GM12865 (cell line): ENCODE results near the gene AKT2.

ENCODE experiments used
- DNase-seq: peaks from one replicate; pipeline ENCODE4 v3.0.0; 2010; ENCODE audit warnings: low read depth
- H3K4me3 ChIP-seq: 2 replicates; pipeline ENCODE4 v1.5.1; 2011; ENCODE audit warnings: mild to moderate bottlenecking, low read depth, low read length, control low read depth
- CTCF ChIP-seq: IDR thresholded peaks from 2 replicates; pipeline ENCODE4 v1.5.1; 2011; ENCODE audit warnings: low read length, control low read depth, low read depth, inconsistent platforms; ENCODE audit not compliant: insufficient read depth; ENCODE audit errors: missing control alignments

The AKT2 gene

DNA sequence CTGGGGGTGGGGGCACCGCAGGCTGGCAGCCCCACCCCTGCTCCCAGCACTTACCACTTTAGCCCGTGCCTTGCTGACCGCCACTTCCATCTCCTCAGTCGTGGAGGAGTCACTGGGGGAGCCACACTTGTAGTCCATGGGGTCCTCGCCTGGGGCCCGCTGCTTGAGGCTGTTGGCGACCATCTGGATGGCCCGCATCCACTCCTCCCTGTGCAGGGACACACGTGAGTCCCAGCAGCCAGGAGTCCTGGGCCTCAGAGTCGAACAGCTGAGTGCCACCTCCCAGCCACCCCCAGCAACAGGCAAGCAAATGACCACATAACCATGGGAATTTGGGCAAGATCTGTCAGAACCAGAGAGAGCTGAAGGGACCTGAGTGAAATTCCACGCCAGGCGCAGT lies 42.7 kb downstream of the AKT2 start:
- no peak for TF ChIP-seq CTCF
- H3K4me3 ChIP-seq = no peak overlapping the region

GRCh38 chr19:40241809-40242384 lies 43.2 kb downstream of the AKT2 start:
- TF ChIP-seq CTCF = no peak
- DNase-seq = no peak
- no peak overlapping the region for H3K4me3 ChIP-seq

More for the DNA sequence above, 42.7 kb downstream of the AKT2 start:
- DNase-seq = no peak

DNA sequence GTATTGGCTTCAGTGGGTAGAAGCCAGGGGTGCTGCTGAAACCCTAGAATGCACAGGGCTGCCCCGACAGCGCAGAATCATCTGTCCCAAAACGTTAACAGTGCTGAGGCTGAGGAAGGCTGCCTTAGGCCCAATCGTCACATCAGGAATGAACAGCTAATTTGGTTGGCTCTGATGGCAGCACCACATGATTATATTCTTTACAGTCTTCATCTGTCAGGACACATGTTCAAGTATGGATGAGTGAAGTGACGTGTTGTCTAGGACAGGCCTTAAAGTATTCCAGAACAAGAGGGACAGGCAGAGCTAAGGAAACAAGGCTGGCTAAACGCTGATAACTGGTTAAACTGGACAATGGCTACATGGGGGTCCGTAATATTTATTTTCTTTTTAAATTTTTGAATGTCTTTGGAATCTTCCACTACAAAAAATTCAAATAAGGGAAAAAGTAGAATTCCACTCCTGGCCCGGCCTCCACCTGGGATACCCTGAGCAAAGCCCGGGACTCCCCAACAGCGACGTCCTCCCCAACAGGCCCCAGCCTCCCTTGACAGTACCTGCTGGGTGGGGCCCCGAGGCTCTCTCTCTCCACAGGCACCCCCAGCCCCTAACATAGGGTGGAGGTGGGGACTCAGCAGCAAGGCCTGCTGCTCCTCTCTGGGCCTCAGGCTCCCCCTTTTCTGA lies 43.9 kb downstream of the AKT2 start:
- no peak for TF ChIP-seq CTCF
- no peak for DNase-seq
- no peak overlapping the region for H3K4me3 ChIP-seq

DNA sequence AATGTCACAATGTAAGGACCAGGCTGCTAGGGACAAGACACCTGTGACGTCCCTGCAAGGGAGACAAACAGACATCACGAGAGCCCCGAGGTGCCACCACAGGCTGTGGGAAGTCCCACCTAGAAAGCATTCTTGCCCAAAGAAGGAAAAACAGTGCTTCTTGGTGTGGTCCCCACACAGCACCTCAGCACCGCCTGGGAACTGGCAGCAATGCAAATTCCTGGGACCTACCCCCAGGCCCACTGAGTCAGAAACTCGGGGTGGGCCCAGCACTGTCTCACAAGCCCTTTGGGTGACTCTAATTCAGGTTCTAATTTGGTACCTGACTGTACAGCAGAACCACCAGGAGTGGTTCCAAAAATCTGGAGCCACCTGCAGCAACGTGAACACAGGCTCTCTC lies 44.8 kb downstream of the AKT2 start:
- no peak overlapping the region for H3K4me3 ChIP-seq
- DNase-seq = no peak
- TF ChIP-seq CTCF = no peak

DNA sequence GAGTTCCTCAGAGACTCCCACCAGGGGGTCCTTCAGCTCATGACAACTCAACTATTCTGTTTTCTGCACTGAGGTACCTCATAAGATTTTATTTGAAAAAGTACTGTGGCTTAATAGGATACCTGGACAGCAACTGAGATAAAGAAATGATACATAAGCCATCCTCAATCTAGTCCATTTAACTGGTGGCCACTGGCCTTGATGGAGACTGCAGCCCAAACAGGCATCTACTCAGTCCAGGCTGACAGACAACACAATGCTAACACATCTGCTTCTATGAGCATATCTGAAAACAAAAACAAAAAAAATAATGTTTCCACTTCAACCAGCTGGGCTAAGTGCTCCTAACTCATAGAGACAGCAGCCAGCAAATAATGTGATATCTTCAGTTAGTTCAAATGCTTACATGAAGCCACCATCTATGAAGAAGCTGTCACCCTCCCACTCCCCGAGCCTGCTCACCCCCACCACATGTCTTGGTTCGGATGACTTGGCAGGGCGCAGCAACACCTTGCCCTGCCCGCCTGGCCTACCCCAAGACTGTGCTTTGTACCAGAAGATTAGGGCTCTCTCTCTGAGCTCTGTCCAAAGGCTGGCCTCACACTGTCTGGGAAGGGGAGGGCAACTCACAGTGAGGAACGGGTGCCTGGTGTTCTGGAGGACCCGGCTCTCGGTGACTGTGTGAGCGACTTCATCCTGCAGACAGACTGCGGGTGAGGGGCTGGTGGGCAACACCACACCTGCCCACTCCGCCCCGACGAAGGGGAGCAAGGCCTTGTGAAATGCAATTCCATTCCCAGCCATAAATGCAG lies 45.5 kb downstream of the AKT2 start:
- TF ChIP-seq CTCF = no peak
- H3K4me3 ChIP-seq = no peak overlapping the region
- no peak for DNase-seq

- TF ChIP-seq CTCF = no peak
These were observed 46.4 kb downstream of the AKT2 start for GRCh38 chr19:40238775-40239174.

DNA sequence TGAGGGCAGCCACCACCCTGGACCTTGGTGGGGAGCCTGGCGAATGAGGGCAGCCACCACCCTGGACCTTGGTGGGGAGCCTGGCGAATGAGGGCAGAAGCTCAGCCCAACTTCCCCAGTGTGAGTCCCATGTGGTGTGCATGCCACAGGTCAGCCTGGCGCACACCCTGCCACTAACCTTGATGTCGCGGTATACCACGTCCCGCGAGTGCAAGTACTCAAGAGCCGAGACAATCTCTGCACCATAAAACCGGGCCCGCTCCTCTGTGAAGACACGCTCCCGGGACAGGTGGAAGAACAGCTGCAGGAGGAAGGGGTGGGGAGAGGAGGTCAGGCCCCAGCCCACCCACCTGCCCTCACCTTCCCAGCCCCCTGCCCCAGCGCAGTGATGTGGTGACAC lies 47.4 kb downstream of the AKT2 start:
- no peak for DNase-seq
- no peak overlapping the region for H3K4me3 ChIP-seq
- TF ChIP-seq CTCF = no peak

More at GRCh38 chr19:40238775-40239174, 46.4 kb downstream of the AKT2 start:
- no peak for DNase-seq
- no peak overlapping the region for H3K4me3 ChIP-seq
